ENCODE results near the gene AQR.
"Not testable (repeated sequence)": the region's sequence is repeated elsewhere in the genome, so short reads cannot be mapped to it uniquely, and the experiment has no call there.

AQR gene

DNA sequence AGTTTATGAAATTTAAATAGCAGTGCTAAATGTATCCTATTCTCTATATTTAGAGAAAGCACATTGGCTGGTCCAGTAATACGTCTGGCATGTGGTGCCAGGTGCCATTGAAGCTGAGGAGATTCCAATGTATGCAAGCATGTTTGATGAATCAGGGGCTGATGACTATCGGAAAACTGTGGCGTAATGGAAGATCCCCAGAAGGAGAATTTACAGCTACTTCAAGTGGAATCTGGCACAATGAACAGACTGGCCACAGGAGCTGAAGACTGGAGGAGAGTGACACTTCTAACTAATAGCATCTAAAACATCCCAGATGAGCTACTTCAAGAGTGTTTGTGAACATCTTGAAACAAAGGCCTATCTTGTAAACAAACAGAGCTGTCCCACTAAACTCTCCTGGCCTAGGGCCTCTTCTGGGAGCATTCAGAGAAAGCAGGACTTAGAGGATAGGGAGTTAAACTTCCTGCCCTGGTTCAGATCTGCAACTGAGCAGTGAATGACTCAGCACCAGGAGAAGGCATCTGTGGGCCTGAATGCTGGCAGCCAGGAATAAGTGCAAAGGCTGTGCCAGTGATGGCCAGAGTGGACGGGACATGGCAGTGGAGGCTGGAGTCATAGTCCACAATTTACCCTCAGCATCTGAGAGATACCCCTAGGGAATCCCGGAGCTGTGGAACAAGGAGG lies 159.0 kb downstream of the AQR start:
- no peak for DNase-seq

DNA sequence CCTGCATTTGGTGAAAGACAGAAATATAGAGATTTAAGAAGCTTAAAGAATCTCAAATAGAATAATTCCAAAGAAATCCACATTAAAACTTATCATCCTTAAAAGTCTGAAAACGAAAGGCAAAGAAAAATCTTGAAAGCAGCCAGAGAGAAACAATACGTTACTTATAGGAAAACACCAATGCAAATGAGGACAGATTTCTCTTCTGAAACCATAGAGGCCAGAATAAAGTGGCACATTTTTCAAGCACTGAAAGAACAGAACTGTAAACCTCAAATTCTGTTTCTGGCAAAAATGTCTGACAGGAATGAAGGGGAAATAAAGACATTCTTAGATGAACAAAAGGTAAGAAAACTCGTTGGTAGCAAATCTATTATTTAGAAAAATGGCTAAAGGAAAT lies 160.4 kb downstream of the AQR start:
- no peak for DNase-seq

DNA sequence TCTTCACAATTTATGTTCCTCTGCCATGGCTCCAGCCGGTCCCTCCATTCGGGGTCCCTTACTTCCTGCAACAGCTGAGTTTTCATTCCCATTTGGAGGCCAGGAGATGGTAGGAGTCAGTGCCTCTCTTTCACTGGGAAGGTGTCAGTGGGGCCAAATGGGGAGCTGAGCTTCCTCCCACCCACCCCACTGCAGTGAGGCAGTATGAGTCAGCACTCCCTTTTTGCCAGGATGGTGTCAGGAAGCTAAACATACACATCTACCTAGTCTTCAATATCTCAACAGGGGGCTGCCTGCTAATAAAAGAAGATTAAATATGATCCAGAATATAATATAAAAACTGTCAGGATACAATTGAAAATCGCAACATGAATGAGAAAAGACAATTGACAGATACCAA lies 161.5 kb downstream of the AQR start:
- no peak for DNase-seq

DNA sequence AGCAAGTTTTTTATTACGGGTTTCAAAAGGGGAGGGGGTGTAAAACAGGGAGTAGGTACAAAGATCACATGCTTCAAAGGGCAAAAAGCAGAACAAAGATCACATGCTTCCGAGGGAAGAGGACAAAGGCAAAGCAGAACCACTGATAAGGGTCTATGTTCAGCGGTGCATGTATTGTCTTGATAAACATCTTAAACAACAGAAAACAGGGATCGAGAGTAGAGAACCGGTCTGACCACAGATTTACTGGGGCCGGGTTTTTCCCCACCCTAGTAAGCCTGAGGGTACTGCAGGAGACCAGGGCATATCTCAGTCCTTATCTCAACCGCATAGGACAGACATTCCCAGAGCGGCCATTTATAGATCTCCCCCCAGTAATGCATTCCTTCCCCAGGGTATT lies 162.3 kb downstream of the AQR start:
- DNase-seq = not testable (repeated sequence)

DNA sequence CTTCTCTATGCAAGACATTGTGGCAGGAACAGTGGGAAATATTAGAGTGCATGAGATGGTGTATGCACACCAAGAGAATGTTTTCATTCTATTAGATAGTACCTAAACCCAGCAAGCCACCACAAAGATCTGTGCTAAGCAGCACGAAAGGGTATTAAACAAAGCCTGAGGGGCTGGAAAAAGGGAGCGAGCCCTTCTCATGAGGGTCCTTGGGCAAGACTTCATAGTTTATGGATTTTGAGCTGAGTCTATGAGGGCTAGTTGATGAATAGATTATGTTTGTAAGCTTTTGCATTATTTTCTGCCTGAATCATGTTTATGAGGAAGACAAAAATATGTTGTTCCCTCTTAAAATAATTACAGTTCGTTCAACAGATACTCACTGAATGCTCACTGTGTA lies 164.8 kb downstream of the AQR start:
- no peak for DNase-seq

DNA sequence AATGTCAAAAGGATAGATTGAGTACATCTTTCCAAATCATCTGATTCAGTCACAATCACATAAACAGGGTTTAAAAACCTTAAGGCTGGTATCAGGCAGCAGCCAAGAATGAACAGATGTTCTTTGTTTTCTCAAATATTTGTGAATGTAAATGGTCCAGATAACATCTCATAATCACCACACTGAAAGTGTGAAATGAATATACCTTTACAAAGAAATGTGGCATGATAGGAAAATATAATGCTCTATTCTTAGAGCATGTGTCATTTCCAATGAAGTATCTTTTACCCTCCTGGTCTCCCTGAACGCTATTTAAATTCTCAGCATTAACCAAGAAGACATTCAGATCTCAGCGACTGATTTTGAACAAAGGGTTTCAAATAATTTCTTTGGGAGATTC lies 165.4 kb downstream of the AQR start:
- DNase-seq = no peak

DNA sequence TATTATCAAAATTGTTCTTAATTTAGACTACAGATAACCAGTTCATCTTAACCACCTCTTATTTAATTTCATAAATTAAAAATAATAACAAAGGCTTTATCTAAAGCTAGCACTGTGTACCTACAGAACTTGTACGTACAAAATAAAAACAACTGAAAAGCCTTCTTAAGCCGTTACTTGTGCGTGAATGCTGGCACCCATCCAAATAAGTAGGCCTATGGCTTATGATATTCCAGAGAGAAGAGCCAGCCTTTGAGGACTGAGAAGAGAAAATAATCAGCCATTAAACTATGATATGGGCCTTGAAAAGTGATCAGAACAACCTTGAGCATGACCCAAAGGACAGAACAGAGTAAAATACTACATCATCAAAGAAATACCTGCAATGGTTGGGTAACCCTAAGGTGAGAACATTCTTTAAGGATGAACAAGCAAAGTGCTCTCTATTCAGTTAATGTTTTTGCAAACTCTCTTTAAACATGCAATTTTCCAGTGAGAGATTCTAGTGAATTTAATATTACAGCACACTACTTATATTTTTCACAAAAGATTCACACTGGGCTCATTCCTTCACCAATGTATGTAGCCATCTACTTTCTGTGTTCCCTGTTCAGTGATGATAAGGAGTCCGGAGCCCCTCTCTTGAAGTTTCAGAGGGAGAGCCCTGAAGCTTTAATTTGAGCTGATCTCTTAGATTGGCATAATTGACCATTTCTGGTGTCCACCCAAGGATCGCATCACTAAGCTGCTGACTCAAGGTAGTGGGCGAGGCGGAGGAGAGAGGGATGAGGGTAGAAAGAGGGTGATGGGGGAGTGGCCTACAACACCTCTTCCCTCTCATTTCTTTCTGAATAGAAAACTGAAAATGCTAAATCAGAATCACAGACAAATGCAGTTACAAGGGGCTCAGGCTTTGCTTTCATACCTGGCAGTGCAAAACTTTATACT lies 166.5 kb downstream of the AQR start:
- no peak for DNase-seq

DNA sequence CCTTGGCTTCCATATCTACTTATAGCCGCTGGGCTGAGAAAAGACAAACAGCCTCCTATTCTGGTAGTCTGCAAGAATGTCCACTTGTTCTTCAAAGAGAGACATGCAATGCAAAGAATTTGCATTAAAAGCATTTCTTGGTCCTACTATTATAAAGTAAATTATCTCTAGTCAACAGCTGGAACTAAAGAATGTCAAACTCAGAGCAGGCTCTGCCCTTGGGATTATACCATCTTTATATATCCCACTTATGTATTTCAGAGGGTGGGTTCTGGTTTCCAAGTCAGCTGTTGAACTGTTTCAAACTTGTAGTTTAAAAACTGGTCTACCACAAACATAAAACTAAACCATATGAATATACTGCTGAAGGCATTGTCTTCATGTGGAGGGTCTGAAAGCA lies 167.2 kb downstream of the AQR start:
- no peak for DNase-seq
